ENCODE results near the gene UGT2B10.
"Not testable (repeated sequence)": the region's sequence is repeated elsewhere in the genome, so short reads cannot be mapped to it uniquely, and the experiment has no call there.

The UGT2B10 gene

GRCh38 chr4:68815617-68816409 lies at the start of gene UGT2B10:
TSS of gene UGT2B10 (plus strand) at chr4:68815994. CDS start at chr4:68816020, 26 bp downstream.
- DNase-seq = not testable (repeated sequence)

- DNase-seq = not testable (repeated sequence)
Measured at GRCh38 chr4:68771836-68772235, 44.0 kb upstream of the UGT2B10 start.

- no peak for DNase-seq
Measured at GRCh38 chr4:68773699-68774098, 42.1 kb upstream of the UGT2B10 start.

- no peak for DNase-seq
Measured at GRCh38 chr4:68780232-68780631, 35.6 kb upstream of the UGT2B10 start.

GRCh38 chr4:68797048-68797447 lies 18.7 kb upstream of the UGT2B10 start:
- DNase-seq = no peak

GRCh38 chr4:68797618-68798017 lies 18.2 kb upstream of the UGT2B10 start:
- no peak for DNase-seq

- DNase-seq = no peak
Measured at GRCh38 chr4:68803013-68803412, 12.8 kb upstream of the UGT2B10 start.

GRCh38 chr4:68808060-68808459 lies 7.7 kb upstream of the UGT2B10 start:
- no peak for DNase-seq

- no peak for DNase-seq
Measured at GRCh38 chr4:68810919-68811318, 4.9 kb upstream of the UGT2B10 start.

GRCh38 chr4:68816410-68817265 lies 844 bp downstream of the UGT2B10 start:
- not testable (repeated sequence) for DNase-seq

- DNase-seq = no peak
Measured at GRCh38 chr4:68817386-68817785, 1.6 kb downstream of the UGT2B10 start.

- DNase-seq = not testable (repeated sequence)
Measured at GRCh38 chr4:68818030-68818462, 2.3 kb downstream of the UGT2B10 start.

GRCh38 chr4:68831642-68832041 lies 15.8 kb downstream of the UGT2B10 start:
- no peak for DNase-seq

GRCh38 chr4:68850293-68850692 lies 34.5 kb downstream of the UGT2B10 start:
- DNase-seq = no peak

GRCh38 chr4:68855771-68856170 lies 40.0 kb downstream of the UGT2B10 start:
- DNase-seq = no peak

- DNase-seq = no peak
Measured at GRCh38 chr4:68858039-68858438, 42.2 kb downstream of the UGT2B10 start.

GRCh38 chr4:68859655-68860054 lies 43.9 kb downstream of the UGT2B10 start:
- no peak for DNase-seq

- DNase-seq = no peak
Measured at GRCh38 chr4:68861057-68861456, 45.3 kb downstream of the UGT2B10 start.

GRCh38 chr4:68864438-68865187 lies 48.8 kb downstream of the UGT2B10 start:
- DNase-seq = no peak

GRCh38 chr4:68865188-68865638 lies 49.4 kb downstream of the UGT2B10 start:
- DNase-seq = no peak

GRCh38 chr4:68865760-68866159 lies 50.0 kb downstream of the UGT2B10 start:
- DNase-seq = no peak

GRCh38 chr4:68869274-68869773 lies 53.5 kb downstream of the UGT2B10 start:
- DNase-seq = no peak

Data from femur (tissue), 1 donor.